Esophagus (tissue), 2 donors: ENCODE data around the gene ULK4. TPM values are rescaled to one million over a fixed set of nuclear protein-coding genes. Genes with fewer than 3 reads are reported as not detected.

ENCODE experiments used
- H3K27ac ChIP-seq, 2 donors: one replicate each; pipeline ENCODE4 v1.5.1; 2013; ENCODE audit warnings: low read depth in 2 of 2, mild to moderate bottlenecking in 2 of 2, inconsistent platforms in 1 of 2, low read length in 1 of 2, moderate library complexity in 1 of 2
- H3K27me3 ChIP-seq, 2 donors: one replicate each; pipeline ENCODE4 v1.6.1; 2013; ENCODE audit warnings: low read length in 2 of 2, control low read depth in 1 of 2, mild to moderate bottlenecking in 1 of 2; ENCODE audit not compliant: insufficient read depth in 2 of 2, control insufficient read depth in 1 of 2
- H3K36me3 ChIP-seq, 2 donors: one replicate each; pipeline ENCODE4 v1.6.1; 2013; ENCODE audit warnings: low read length in 1 of 2; ENCODE audit not compliant: control insufficient read depth in 2 of 2, insufficient read depth in 2 of 2
- H3K4me1 ChIP-seq, 2 donors: one replicate each; pipeline ENCODE4 v1.6.1; 2013; ENCODE audit warnings: low read length in 1 of 2; ENCODE audit not compliant: control insufficient read depth in 2 of 2, insufficient read depth in 2 of 2
- H3K4me3 ChIP-seq, 2 donors: one replicate each; pipeline ENCODE4 v1.5.1; 2013; ENCODE audit warnings: low read length in 2 of 2, mild to moderate bottlenecking in 2 of 2, low read depth in 1 of 2, moderate library complexity in 1 of 2
- H3K9me3 ChIP-seq, 2 donors: one replicate each; pipeline ENCODE4 v1.6.1; 2013; ENCODE audit warnings: mild to moderate bottlenecking in 2 of 2, low read depth in 1 of 2, low read length in 1 of 2, moderate library complexity in 1 of 2; ENCODE audit not compliant: control insufficient read depth in 2 of 2, insufficient read depth in 1 of 2
- WGBS, 2 donors: extraction: QIAGEN DNeasy Blood & Tissue Kit; methylation state at CpG; one replicate each; pipeline ENCODE4 v1.1.7; 2013; 5-methylcytosine and 5-hydroxymethylcytosine counted together
- polyA plus RNA-seq, 2 donors: library from polyadenylated mRNA; stranded (reverse); fragments of 200-250 nt; gene quantifications; one replicate each; pipeline ENCODE4 v1.2.3, GENCODE V29; 2013
- donor health status: healthy with polysubstance abuse.
- donor health status: Bipolar disorder and iron deficiency.

The ULK4 gene
- polyA plus RNA-seq, 2 donors: 1.1 to 1.3 TPM

DNA sequence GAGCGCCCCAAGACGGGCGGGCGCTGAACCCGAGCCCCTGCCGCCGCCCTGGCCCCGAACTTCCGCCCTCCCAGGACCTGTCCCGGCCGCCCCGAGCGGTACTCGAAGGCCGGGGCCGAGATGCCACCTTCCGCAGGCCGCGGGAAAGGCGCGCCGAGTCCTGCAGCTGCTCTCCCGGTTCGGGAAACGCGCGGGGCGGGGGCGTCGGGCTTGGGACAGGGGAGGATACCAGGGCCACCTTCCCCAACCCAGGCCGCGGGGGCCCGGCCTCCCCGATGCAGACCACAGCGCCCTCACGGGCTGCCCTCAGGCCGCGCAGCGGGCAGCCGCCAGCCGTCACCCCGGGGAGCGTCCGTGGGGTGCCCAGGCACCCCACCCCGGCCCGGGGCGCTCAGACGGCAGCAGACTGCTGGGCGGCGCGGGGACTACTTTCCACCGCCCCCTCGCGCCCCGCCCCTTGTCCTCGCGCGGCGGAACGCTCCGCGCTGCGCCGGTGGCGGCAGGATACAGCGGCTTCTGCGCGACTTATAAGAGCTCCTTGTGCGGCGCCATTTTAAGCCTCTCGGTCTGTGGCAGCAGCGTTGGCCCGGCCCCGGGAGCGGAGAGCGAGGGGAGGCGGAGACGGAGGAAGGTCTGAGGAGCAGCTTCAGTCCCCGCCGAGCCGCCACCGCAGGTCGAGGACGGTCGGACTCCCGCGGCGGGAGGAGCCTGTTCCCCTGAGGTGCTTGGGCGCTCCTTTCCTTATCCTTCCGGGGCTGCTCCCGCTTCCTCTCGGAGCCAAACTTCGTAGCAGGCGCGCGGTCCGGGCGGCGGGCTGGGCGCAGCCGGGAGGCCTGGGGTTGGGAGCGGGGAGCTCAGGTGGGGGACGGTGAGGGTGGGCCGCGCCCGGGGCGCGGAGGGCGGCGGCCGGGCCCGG is 762.7 kb downstream of the ULK4 start, which contains the start of gene CTNNB1:
Gene CTNNB1, plus strand, starts transcription at position 556 of the 916 bp plus-strand sequence. CDS start 24,564 bp downstream, outside the sequence.
- no peaks in the 10 kb centered on the region for H3K9me3 ChIP-seq
- H3K4me1 ChIP-seq: no peaks in the 10 kb centered on the region
- no peaks in the 10 kb centered on the region for H3K36me3 ChIP-seq
- H3K4me3 ChIP-seq: peak within 1 kb of the TSS; percentile 90 to 100
- no peaks in the 10 kb centered on the region for H3K27me3 ChIP-seq
- WGBS, 2 donors: 1% methylated on average over 91 to 112 of the region's 112 CpGs
- peak within 1 kb of the TSS; percentile 98 to 100 for H3K27ac ChIP-seq

DNA sequence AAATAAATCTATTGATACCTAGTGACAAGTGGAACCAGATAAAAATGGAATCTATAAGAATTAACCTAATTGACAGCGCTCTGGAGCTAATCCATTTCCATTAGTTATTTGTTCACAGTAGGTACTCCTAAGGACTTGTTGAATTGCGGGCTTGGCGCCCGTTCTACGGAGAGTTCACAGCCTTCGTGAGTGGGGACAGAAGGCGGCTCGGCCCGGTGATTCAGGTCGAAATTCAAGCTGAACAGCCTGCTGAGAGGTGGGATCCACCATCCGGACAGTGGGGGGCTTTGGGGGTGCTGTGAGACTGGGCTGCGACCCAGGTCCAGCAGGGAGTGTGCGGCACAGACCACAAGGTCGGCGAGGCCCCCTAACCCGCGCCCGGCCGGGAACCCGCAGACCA is 763.4 kb downstream of the ULK4 start:
- Histone ChIP-seq H3K36me3 (no peaks in the 10 kb centered on the region), H3K4me1 (no peaks in the 10 kb centered on the region), H3K27ac (peak overlapping the region; percentile 98 to 100), H3K4me3 (peak overlapping the region; percentile 90 to 100), H3K9me3 (no peaks in the 10 kb centered on the region), H3K27me3 (no peaks in the 10 kb centered on the region)
- WGBS, 2 donors: 9% methylated on average over 20 of the region's 20 CpGs

DNA sequence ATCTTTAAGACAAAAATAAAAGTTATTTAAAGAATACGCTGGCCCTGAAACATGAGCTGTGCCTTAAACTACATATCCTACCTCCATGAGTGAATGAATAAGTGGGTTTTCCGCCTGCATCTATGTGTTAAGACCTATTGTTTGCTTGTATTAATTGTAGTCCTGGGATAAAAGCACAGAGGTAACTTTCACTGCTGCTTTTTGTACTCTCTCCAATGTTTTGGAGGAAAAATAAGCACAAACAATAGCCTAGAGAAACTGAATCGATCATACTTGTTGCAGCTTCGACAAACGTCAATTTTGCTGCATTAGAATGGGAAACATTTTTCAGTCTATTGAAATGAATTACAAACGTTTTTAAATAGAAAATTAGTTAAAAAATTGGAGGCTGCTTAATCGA is 763.9 kb downstream of the ULK4 start:
- H3K36me3 ChIP-seq: no peaks in the 10 kb centered on the region
- H3K9me3 ChIP-seq: no peaks in the 10 kb centered on the region
- H3K27me3 ChIP-seq: no peaks in the 10 kb centered on the region
- H3K27ac ChIP-seq: no peak overlapping the region
- 81 to 83% methylated on average over 7 of the region's 7 CpGs for WGBS, 2 donors
- no peak overlapping the region for H3K4me3 ChIP-seq
- no peaks in the 10 kb centered on the region for H3K4me1 ChIP-seq

Other genes starting within 250 kb of the ULK4 start
- 10 to 100 TPM; 12.2 to 21.4 TPM for gene TRAK1, start 129.3 kb upstream of the ULK4 start, polyA plus RNA-seq